Prostate gland (tissue), 2 donors: ENCODE data around the gene RUNX2. TPM values are rescaled to one million over a fixed set of nuclear protein-coding genes. Genes with fewer than 3 reads are reported as not detected.

Experiments used
- DNase-seq: peaks from one replicate; pipeline ENCODE4 v3.0.0-alpha.2; 2019; ENCODE audit warnings: low spot score
- H3K27ac ChIP-seq, 2 donors: fragments of 200-600 bp; sonication (generic); 2 replicates each; pipeline ENCODE4 v1.5.1; 2017 to 2019
- H3K27me3 ChIP-seq: fragments of 200-600 bp; sonication (generic); replicated peaks from 2 replicates; pipeline ENCODE4 v1.5.1; 2019; ENCODE audit not compliant: insufficient read depth
- H3K36me3 ChIP-seq, 2 donors: fragments of 200-600 bp; sonication (generic); 1 replicate in 1 of 2; 2 replicates in 1 of 2; pipeline versions ENCODE4 v1.5.1 to v1.8.1; 2017 to 2019
- H3K4me1 ChIP-seq: fragments of 200-600 bp; sonication (generic); replicated peaks from 2 replicates; pipeline ENCODE4 v1.5.1; 2019
- H3K4me3 ChIP-seq, 2 donors: fragments of 200-600 bp; sonication (generic); 2 replicates each; pipeline ENCODE4 v1.5.1; 2017 to 2019
- H3K9me3 ChIP-seq: fragments of 200-600 bp; sonication (generic); 2 replicates; pipeline ENCODE4 v1.5.1; 2017
- CTCF ChIP-seq, 4 experiments: fragments of 200-600 bp in 2 of 4; fragments of 450-650 bp in 2 of 4; sonication (generic) in 2 of 4; IDR thresholded peaks; 1 replicate in 3 of 4; 2 replicates in 1 of 4; pipeline ENCODE4 v1.5.1; 2016 to 2019; ENCODE audit warnings: antibody characterized with exemption in 4 of 4, mild to moderate bottlenecking in 2 of 4, moderate library complexity in 2 of 4
- POLR2A ChIP-seq: fragments of 450-650 bp; IDR thresholded peaks from one replicate; pipeline ENCODE4 v1.6.1; 2016; ENCODE audit warnings: antibody characterized with exemption, mild to moderate bottlenecking
- POLR2AphosphoS5 ChIP-seq: sonication (generic); formaldehyde crosslinking; IDR thresholded peaks from one replicate; pipeline ENCODE4 v1.6.1; 2017; ENCODE audit warnings: antibody characterized with exemption
- WGBS: methylation state at CpG from one replicate; pipeline ENCODE4 v1.1.5; 2018; 5-methylcytosine and 5-hydroxymethylcytosine counted together
- intact Hi-C: fragments of 100-400 bp; cut with DNase I; formaldehyde crosslinking; loops from one replicate; pipeline ENCODE4 v1.14.2; 2022
- total RNA-seq, 2 donors: library from RNA; depleted of rRNA; stranded (reverse); fragments of >200 nt; gene quantifications; one replicate each; pipeline ENCODE4 v1.1.0, GENCODE V29; 2016

RUNX2 gene
- total RNA-seq, 2 donors from 2014 or later: 9.2 to 10.7 TPM

- Histone ChIP-seq H3K36me3 (no peaks in the 10 kb centered on the region), H3K4me1 (no peaks in the 10 kb centered on the region), H3K27ac (no peak overlapping the region), H3K9me3 (no peaks in the 10 kb centered on the region), H3K4me3 (no peak overlapping the region), H3K27me3 (no peaks in the 10 kb centered on the region)
- no peak for DNase-seq
- WGBS: 73% methylated on average over 13 of the region's 13 CpGs
- intact Hi-C loops: no loop called here
- no peak for TF ChIP-seq POLR2AphosphoS5
- TF ChIP-seq POLR2A: no peak
- TF ChIP-seq CTCF (IDR thresholded peaks at IDR 0.05): no peak
Observed at GRCh38 chr6:45640811-45641210, 312.7 kb downstream of the RUNX2 start.

- H3K4me1 ChIP-seq: no peaks in the 10 kb centered on the region
- H3K4me3 ChIP-seq: no peak overlapping the region
- H3K9me3 ChIP-seq: no peaks in the 10 kb centered on the region
- no peak overlapping the region for H3K27ac ChIP-seq
- H3K27me3 ChIP-seq: no peaks in the 10 kb centered on the region
- no peak for DNase-seq
- WGBS: 92% methylated on average over 20 of the region's 20 CpGs
- TF ChIP-seq POLR2AphosphoS5 (no peak), CTCF (IDR thresholded peaks at IDR 0.05) (no peak), POLR2A (no peak)
- no peaks in the 10 kb centered on the region for H3K36me3 ChIP-seq
- intact Hi-C loops: no loop called here
Observed at GRCh38 chr6:45642331-45643125, 314.4 kb downstream of the RUNX2 start.

GRCh38 chr6:45643126-45643525 lies 315.0 kb downstream of the RUNX2 start:
- H3K4me1 ChIP-seq: no peaks in the 10 kb centered on the region
- no peaks in the 10 kb centered on the region for H3K27me3 ChIP-seq
- no peak for DNase-seq
- intact Hi-C loops: no loop called here
- H3K4me3 ChIP-seq: no peak overlapping the region
- no peaks in the 10 kb centered on the region for H3K36me3 ChIP-seq
- H3K9me3 ChIP-seq: no peaks in the 10 kb centered on the region
- WGBS: 69% methylated on average over 3 of the region's 3 CpGs
- TF ChIP-seq POLR2A (no peak), POLR2AphosphoS5 (no peak), CTCF (IDR thresholded peaks at IDR 0.05) (no peak)
- H3K27ac ChIP-seq: no peak overlapping the region

GRCh38 chr6:45644720-45645119 lies 316.6 kb downstream of the RUNX2 start:
- H3K4me1 ChIP-seq: no peaks in the 10 kb centered on the region
- no peaks in the 10 kb centered on the region for H3K36me3 ChIP-seq
- H3K9me3 ChIP-seq: no peaks in the 10 kb centered on the region
- TF ChIP-seq POLR2AphosphoS5 (no peak), POLR2A (no peak), CTCF (IDR thresholded peaks at IDR 0.05) (no peak)
- no peaks in the 10 kb centered on the region for H3K27me3 ChIP-seq
- intact Hi-C loops: no loop called here
- no peak overlapping the region for H3K27ac ChIP-seq
- H3K4me3 ChIP-seq: no peak overlapping the region
- no peak for DNase-seq

GRCh38 chr6:45645302-45645701 lies 317.2 kb downstream of the RUNX2 start:
- no peaks in the 10 kb centered on the region for H3K4me1 ChIP-seq
- no peak for DNase-seq
- no peaks in the 10 kb centered on the region for H3K36me3 ChIP-seq
- H3K9me3 ChIP-seq: no peaks in the 10 kb centered on the region
- intact Hi-C loops: no loop called here
- no peak for TF ChIP-seq CTCF (IDR thresholded peaks at IDR 0.05)
- TF ChIP-seq POLR2AphosphoS5: no peak
- no peak for TF ChIP-seq POLR2A
- WGBS: 71% methylated on average over 3 of the region's 3 CpGs
- H3K27me3 ChIP-seq: no peaks in the 10 kb centered on the region
- no peak overlapping the region for H3K4me3 ChIP-seq
- H3K27ac ChIP-seq: no peak overlapping the region
